Sigmoid colon (tissue), 7 donors: Measurements from ENCODE around the gene PRKAR2B. TPM values are rescaled to one million over a fixed set of nuclear protein-coding genes. Genes with fewer than 3 reads are reported as not detected.

Experiments
- DNase-seq: peaks from one replicate; pipeline ENCODE4 v3.0.0-alpha.2; 2019
- H3K27ac ChIP-seq, 4 donors: fragments of 200-600 bp; sonication (generic); one replicate each; pipeline ENCODE4 v1.5.1; 2016 to 2019; ENCODE audit warnings: mild to moderate bottlenecking in 1 of 4
- H3K27me3 ChIP-seq, 3 donors: fragments of 200-600 bp; sonication (generic); one replicate each; pipeline ENCODE4 v1.5.1; 2019; ENCODE audit warnings: mild to moderate bottlenecking in 1 of 3
- H3K36me3 ChIP-seq, 4 donors: fragments of 200-600 bp; sonication (generic); one replicate each; pipeline ENCODE4 v1.5.1; 2016 to 2019
- H3K4me1 ChIP-seq, 4 donors: fragments of 200-600 bp; sonication (generic); one replicate each; pipeline ENCODE4 v1.5.1; 2017 to 2019
- H3K4me3 ChIP-seq, 4 donors: fragments of 200-600 bp; sonication (generic); one replicate each; pipeline ENCODE4 v1.5.1; 2017 to 2019; ENCODE audit warnings: mild to moderate bottlenecking in 2 of 4, moderate library complexity in 1 of 4
- H3K9me3 ChIP-seq, 4 donors: fragments of 200-600 bp in 3 of 4; sonication (generic) in 3 of 4; one replicate each; pipeline versions ENCODE4 v1.5.1 to v1.6.1; 2013 to 2019
- CTCF ChIP-seq, 4 experiments: fragments of 450-650 bp in 3 of 4; fragments of 200-600 bp in 1 of 4; IDR thresholded peaks; one replicate each; pipeline ENCODE4 v1.5.1; 2016 to 2019; ENCODE audit warnings: antibody characterized with exemption in 4 of 4, mild to moderate bottlenecking in 3 of 4, moderate library complexity in 2 of 4
- EP300 ChIP-seq, 4 donors: sonication (generic); formaldehyde crosslinking; IDR thresholded peaks; one replicate each; pipeline ENCODE4 v1.6.1; 2017; ENCODE audit warnings: antibody characterized with exemption in 4 of 4
- POLR2A ChIP-seq, 2 donors: fragments of 450-650 bp; IDR thresholded peaks; one replicate each; pipeline ENCODE4 v1.6.1; 2016; ENCODE audit warnings: antibody characterized with exemption in 2 of 2, mild to moderate bottlenecking in 2 of 2, moderate library complexity in 2 of 2
- POLR2AphosphoS5 ChIP-seq, 4 donors: sonication (generic); formaldehyde crosslinking; IDR thresholded peaks; one replicate each; pipeline ENCODE4 v1.6.1; 2017; ENCODE audit warnings: antibody characterized with exemption in 4 of 4
- WGBS, 2 donors: extraction: QIAGEN DNeasy Blood & Tissue Kit; methylation state at CpG; one replicate each; pipeline ENCODE4 v1.1.7; 2013; 5-methylcytosine and 5-hydroxymethylcytosine counted together
- intact Hi-C: fragments of 100-400 bp; cut with DNase I; formaldehyde crosslinking; loops from one replicate; pipeline ENCODE4 v1.15.1; 2023
- polyA plus RNA-seq, 3 donors: library from polyadenylated mRNA; stranded (reverse); fragments of 200-250 nt; gene quantifications; one replicate each; pipeline ENCODE4 v1.2.3, GENCODE V29; 2013
- total RNA-seq, 4 donors: library from RNA; depleted of rRNA; stranded (reverse); fragments of >200 nt; gene quantifications; one replicate each; pipeline ENCODE4 v1.1.0, GENCODE V29; 2016
- donor health status: healthy with polysubstance abuse.
- donor health status: Bipolar disorder and iron deficiency.
- donor health status: healthy.

Gene PRKAR2B
- total and polyA plus RNA-seq, 7 donors = 8.1 to 40.0 (median 20.2) TPM

- 89 to 96% methylated on average over 3 of the region's 3 CpGs for WGBS, 2 donors
- intact Hi-C loops = no loop called here
- no peaks in the 10 kb centered on the region for H3K36me3 ChIP-seq
- no peak overlapping the region for H3K4me3 ChIP-seq
- H3K9me3 ChIP-seq = no peaks in the 10 kb centered on the region
- H3K27me3 ChIP-seq = no peaks in the 10 kb centered on the region
- TF ChIP-seq POLR2A (IDR thresholded peaks at IDR 0.05) = no peak
- TF ChIP-seq POLR2AphosphoS5 (IDR thresholded peaks at IDR 0.05) = no peak
- TF ChIP-seq EP300 (IDR thresholded peaks at IDR 0.05) = no peak
- TF ChIP-seq CTCF (IDR thresholded peaks at IDR 0.05) = no peak
- no peak for DNase-seq
- no peak overlapping the region for H3K27ac ChIP-seq
- peaks cover 0 to 3% (median 0%) of the 10 kb centered on the region in 4 donors for H3K4me1 ChIP-seq
These were observed 26.6 kb downstream of the PRKAR2B start for GRCh38 chr7:107071129-107071528.

- 95 to 97% methylated on average over 1 of the region's 1 CpG for WGBS, 2 donors
- TF ChIP-seq POLR2A (IDR thresholded peaks at IDR 0.05) (no peak), CTCF (IDR thresholded peaks at IDR 0.05) (no peak), POLR2AphosphoS5 (IDR thresholded peaks at IDR 0.05) (no peak), EP300 (IDR thresholded peaks at IDR 0.05) (no peak)
- intact Hi-C loops = no loop called here
- no peak overlapping the region for H3K4me3 ChIP-seq
- H3K36me3 ChIP-seq = no peaks in the 10 kb centered on the region
- no peaks in the 10 kb centered on the region for H3K9me3 ChIP-seq
- no peak overlapping the region for H3K27ac ChIP-seq
- no peaks in the 10 kb centered on the region for H3K27me3 ChIP-seq
- DNase-seq = no peak
- H3K4me1 ChIP-seq = peaks cover 0 to 3% (median 0%) of the 10 kb centered on the region in 4 donors
These were observed 27.6 kb downstream of the PRKAR2B start for GRCh38 chr7:107072133-107072532.

GRCh38 chr7:107075863-107076574 lies 31.5 kb downstream of the PRKAR2B start:
- WGBS, 2 donors = 90 to 92% methylated on average over 6 of the region's 6 CpGs
- no peak overlapping the region for H3K27ac ChIP-seq
- no peaks in the 10 kb centered on the region for H3K9me3 ChIP-seq
- H3K27me3 ChIP-seq = no peaks in the 10 kb centered on the region
- H3K36me3 ChIP-seq = no peaks in the 10 kb centered on the region
- intact Hi-C loops = no loop called here
- H3K4me3 ChIP-seq = no peak overlapping the region
- H3K4me1 ChIP-seq = no peaks in the 10 kb centered on the region
- TF ChIP-seq CTCF (IDR thresholded peaks at IDR 0.05) (no peak), POLR2A (IDR thresholded peaks at IDR 0.05) (no peak), POLR2AphosphoS5 (IDR thresholded peaks at IDR 0.05) (no peak), EP300 (IDR thresholded peaks at IDR 0.05) (no peak)
- DNase-seq = no peak

- intact Hi-C loops = no loop called here
- Histone ChIP-seq H3K27me3 (no peaks in the 10 kb centered on the region), H3K36me3 (no peaks in the 10 kb centered on the region), H3K9me3 (no peaks in the 10 kb centered on the region), H3K27ac (no peak overlapping the region), H3K4me1 (no peaks in the 10 kb centered on the region), H3K4me3 (no peak overlapping the region)
- DNase-seq = no peak
- TF ChIP-seq POLR2AphosphoS5 (IDR thresholded peaks at IDR 0.05) = no peak
- TF ChIP-seq POLR2A (IDR thresholded peaks at IDR 0.05) = no peak
- TF ChIP-seq CTCF (IDR thresholded peaks at IDR 0.05) = no peak
- no peak for TF ChIP-seq EP300 (IDR thresholded peaks at IDR 0.05)
- WGBS, 2 donors = 83 to 89% methylated on average over 8 of the region's 8 CpGs
These were observed 32.5 kb downstream of the PRKAR2B start for GRCh38 chr7:107076781-107077698.
